ENCODE measurements around the gene CAPN14.

CAPN14 gene

DNA sequence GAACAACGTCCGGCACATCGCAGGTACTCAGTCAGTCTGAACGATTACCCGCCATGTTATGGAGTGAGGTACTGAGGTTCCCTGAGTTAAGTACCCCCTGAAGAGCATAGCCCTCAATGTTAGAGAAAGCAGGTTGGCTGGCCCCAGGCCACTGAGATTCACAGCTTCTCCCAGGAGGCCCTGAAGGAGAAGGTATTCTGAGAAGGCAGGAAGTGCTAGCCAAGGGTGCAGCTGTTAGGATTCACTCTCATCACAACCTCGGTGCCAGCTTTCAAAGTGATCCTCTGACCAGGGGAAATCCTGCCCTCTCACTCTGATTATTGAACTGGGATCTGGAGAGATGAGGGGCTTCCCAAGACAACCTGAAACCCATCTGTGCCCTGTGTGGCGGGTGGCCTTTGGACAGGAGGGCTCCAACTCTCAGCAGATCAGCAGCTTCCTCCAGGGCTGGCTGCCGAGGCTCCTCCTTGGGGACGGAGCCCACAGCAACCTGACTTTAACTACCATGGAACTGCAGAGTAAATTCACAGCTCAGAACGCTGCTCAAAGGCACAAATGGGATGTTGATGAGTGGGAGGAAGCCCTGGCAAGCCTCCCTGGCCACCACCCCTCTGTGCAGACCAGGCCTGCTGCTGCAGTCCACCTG lies 24.4 kb upstream of the CAPN14 start:
- Histone ChIP-seq H3K36me3 (ENCODE audit: insufficient read depth, low read length) (no peaks in the 10 kb centered on the region), H3K27me3 (ENCODE audit: insufficient read depth, low read length) (no peaks in the 10 kb centered on the region), H2AFZ (ENCODE audit: low read length, unreplicated experiment) (no peak overlapping the region), H3K4me3 (ENCODE audit: low read depth, low read length) (no peak overlapping the region), H3K79me2 (ENCODE audit: control insufficient read depth, insufficient read depth, low read length, unreplicated experiment) (no peaks in the 10 kb centered on the region), H3K27ac (ENCODE audit: low read depth, low read length) (no peak overlapping the region), H3K4me1 (ENCODE audit: control insufficient read depth, insufficient read depth, low read length, unreplicated experiment) (no peaks in the 10 kb centered on the region)

DNA sequence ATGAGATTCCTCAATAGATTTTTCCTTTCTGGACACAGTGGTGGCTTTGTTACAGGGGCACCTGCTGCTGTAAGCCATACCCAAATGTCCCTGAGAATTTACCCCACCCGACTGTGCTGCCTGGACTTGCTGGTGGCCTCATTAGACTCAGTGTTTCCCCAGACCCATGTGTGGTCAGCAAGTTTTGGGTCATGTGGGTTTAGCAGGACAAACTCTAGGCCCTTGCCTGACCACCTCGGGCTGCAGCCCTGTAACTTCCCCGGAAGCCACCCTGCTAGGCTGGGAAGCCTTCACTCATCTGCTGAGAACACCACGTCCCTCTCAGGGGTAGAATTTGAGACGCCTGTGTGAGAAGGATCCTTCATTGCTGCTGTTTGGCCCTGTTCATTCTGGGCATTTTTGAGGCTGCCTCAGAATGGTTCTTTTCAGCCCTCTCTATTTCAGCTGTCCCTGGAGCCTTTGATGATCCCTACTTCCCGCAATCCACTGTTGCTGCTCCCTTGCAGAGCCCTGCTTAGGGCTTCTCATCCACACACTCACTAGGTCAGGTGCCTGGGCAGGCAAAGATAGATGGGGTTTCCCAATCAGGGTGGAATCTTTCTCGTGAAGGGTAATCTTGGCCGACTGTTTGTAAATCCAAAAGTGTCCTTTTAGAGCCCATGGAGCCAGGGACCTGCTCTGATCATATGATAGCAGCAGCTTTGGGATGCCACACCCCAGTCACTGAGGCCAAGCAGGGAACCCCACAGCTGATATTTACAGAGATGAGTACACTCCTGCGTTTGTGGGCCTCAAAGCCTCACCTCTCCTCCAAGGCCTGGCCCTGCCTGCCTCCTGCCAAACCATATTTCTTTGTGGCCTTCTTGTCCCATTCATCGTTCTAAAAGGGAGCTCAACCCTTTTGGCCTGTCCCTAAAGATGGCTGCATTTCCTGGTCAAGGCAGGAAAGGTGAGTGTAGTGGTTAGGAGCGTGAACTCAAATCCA lies 23.4 kb upstream of the CAPN14 start:
- no peaks in the 10 kb centered on the region for H3K36me3 ChIP-seq (ENCODE audit: insufficient read depth, low read length)
- H2AFZ ChIP-seq (ENCODE audit: low read length, unreplicated experiment) = no peak overlapping the region
- no peaks in the 10 kb centered on the region for H3K27me3 ChIP-seq (ENCODE audit: insufficient read depth, low read length)
- H3K79me2 ChIP-seq (ENCODE audit: control insufficient read depth, insufficient read depth, low read length, unreplicated experiment) = no peaks in the 10 kb centered on the region
- H3K4me3 ChIP-seq (ENCODE audit: low read depth, low read length) = no peak overlapping the region
- no peak overlapping the region for H3K27ac ChIP-seq (ENCODE audit: low read depth, low read length)
- peaks cover 4% of the 10 kb centered on the region for H3K4me1 ChIP-seq (ENCODE audit: control insufficient read depth, insufficient read depth, low read length, unreplicated experiment)

DNA sequence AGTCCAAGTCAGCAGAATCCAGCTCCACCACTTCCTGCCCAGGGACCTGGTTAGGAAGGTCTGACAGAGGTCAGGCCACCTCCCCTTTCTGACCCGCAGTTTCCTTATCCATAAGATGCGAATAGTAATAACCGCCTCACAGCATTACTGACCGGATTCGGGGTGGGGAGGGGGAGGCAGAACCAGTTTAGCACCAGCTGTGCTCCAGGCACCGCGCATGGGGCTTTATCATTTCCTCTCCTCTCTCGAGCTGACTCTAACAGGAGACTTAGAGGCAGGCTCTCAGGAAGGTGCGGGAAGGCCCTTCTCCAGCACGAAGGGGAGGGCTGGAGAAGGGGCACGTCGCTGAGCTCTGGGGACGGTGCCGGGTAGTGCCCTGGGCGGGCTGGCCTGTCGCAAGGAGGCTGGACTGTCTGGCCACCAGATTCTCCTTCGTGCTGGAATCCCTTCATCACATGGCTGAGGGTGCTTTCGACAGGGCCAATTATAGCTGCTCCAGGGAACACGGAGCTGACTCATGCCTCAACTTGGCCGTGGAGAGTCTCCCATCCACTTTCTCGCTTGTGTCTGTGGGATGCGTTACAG lies 22.4 kb upstream of the CAPN14 start:
- H3K79me2 ChIP-seq (ENCODE audit: control insufficient read depth, insufficient read depth, low read length, unreplicated experiment) = no peaks in the 10 kb centered on the region
- no peak overlapping the region for H2AFZ ChIP-seq (ENCODE audit: low read length, unreplicated experiment)
- no peaks in the 10 kb centered on the region for H3K36me3 ChIP-seq (ENCODE audit: insufficient read depth, low read length)
- no peak overlapping the region for H3K4me3 ChIP-seq (ENCODE audit: low read depth, low read length)
- H3K4me1 ChIP-seq (ENCODE audit: control insufficient read depth, insufficient read depth, low read length, unreplicated experiment) = peaks cover 5% of the 10 kb centered on the region
- H3K27ac ChIP-seq (ENCODE audit: low read depth, low read length) = no peak overlapping the region
- H3K27me3 ChIP-seq (ENCODE audit: insufficient read depth, low read length) = no peaks in the 10 kb centered on the region

DNA sequence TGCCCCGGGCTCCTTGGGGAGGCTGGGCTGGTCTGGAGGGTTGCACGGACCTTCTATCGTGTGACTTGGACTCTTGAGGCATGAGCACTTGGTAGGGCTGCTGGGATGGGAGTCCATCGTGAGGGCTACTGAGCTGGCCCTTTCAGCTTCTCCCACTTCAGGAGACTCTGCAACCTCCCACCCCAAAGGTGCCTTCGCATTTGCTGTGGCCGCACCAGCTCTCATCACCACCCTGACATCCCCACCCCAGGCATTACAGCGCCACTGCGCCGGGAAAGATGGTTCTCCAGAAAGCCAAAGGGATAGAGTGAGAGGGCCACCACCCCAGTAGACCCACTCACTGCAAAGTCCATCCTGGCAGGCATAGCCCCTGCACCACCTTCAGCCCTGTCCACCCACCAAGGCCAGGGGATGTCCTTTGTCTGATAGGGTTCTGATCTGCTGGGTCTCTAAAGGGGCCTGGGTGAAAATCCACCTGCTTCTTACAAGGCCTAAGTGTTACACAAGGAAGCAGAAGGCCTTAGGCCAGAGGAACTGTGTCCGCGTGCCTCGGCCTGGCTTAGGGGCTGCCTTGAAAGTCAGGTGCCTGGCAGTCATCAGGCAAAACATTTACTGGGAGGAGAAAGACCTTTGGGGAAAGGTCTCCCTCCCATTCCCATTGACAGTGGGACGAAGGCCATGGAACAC lies 21.7 kb upstream of the CAPN14 start:
- H3K36me3 ChIP-seq (ENCODE audit: insufficient read depth, low read length) = no peaks in the 10 kb centered on the region
- peaks cover 5% of the 10 kb centered on the region for H3K4me1 ChIP-seq (ENCODE audit: control insufficient read depth, insufficient read depth, low read length, unreplicated experiment)
- H2AFZ ChIP-seq (ENCODE audit: low read length, unreplicated experiment) = no peak overlapping the region
- H3K27me3 ChIP-seq (ENCODE audit: insufficient read depth, low read length) = no peaks in the 10 kb centered on the region
- H3K27ac ChIP-seq (ENCODE audit: low read depth, low read length) = no peak overlapping the region
- no peaks in the 10 kb centered on the region for H3K79me2 ChIP-seq (ENCODE audit: control insufficient read depth, insufficient read depth, low read length, unreplicated experiment)
- no peak overlapping the region for H3K4me3 ChIP-seq (ENCODE audit: low read depth, low read length)

DNA sequence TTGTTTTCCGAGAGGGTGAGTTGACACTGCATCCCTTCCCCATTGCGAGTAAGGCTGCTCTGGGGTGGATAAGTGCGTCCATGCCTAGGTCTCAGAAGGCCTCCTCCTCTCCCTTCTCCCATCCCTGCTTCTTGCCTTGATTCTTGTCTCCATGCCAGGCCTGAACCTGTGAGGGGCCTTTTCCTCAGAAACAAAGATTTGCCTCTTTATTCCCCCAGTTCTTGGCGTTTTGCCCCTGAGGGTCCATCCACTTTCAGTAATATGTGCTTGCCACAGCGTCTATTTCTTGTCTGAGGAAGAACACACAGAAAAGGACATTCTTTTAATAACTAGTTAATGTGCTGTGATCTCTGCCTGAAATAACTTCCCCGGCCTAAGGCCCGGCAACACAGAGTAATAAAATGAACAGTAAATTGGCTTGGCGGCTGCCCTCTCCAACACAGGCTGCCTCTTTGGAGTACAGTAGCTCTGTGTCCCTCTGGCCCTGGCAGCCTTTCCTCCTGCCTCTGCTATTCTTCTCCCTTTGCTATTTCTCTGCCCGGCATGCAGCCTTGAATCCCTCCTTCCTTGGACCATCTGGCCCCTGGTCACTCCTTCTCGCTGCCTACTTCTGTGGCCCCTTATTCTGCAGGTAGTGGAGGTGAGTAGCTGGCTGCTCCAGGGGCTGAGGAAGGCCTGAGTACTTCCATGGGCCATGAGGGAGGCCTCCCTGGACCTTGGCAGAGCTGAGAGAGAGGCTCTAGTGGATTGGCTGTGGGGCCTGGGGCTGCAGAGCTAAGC lies 21.0 kb upstream of the CAPN14 start:
- Histone ChIP-seq H3K4me1 (ENCODE audit: control insufficient read depth, insufficient read depth, low read length, unreplicated experiment) (peaks cover 5% of the 10 kb centered on the region), H3K36me3 (ENCODE audit: insufficient read depth, low read length) (no peaks in the 10 kb centered on the region), H3K4me3 (ENCODE audit: low read depth, low read length) (no peak overlapping the region), H3K27me3 (ENCODE audit: insufficient read depth, low read length) (no peaks in the 10 kb centered on the region), H2AFZ (ENCODE audit: low read length, unreplicated experiment) (no peak overlapping the region), H3K79me2 (ENCODE audit: control insufficient read depth, insufficient read depth, low read length, unreplicated experiment) (no peaks in the 10 kb centered on the region), H3K27ac (ENCODE audit: low read depth, low read length) (no peak overlapping the region)

DNA sequence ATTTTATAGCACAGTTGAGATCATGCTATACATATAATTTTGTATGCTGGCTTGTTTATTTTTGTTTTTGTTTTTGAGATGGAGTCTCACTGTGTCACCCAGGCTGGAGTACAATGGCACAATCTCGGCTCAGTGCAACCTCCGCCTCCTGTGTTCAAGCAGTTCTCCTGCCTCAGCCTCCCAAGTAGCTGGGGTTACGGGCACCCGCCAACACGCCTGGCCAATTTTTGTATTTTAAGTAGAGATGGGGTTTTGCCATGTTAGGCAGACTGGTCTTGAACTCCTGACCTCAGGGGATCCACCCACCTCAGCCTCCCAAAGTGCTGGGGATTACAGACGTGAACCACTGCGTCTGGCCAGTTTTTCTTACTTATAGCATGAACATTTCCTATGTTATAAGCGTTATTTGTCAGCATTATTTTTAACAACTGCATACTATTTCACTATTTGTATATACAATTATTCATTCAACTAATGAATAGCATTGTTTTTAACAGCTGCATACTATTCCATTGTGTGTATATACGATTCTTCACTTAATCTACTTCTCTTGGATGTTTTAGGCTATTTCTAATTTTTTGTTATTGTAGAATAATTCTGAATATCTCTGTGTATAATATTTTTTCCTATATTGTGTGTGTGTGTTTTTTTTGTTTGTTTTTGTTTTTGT lies 20.2 kb upstream of the CAPN14 start:
- peaks cover 5% of the 10 kb centered on the region for H3K4me1 ChIP-seq (ENCODE audit: control insufficient read depth, insufficient read depth, low read length, unreplicated experiment)
- H3K27me3 ChIP-seq (ENCODE audit: insufficient read depth, low read length) = no peaks in the 10 kb centered on the region
- no peaks in the 10 kb centered on the region for H3K36me3 ChIP-seq (ENCODE audit: insufficient read depth, low read length)
- H3K27ac ChIP-seq (ENCODE audit: low read depth, low read length) = no peak overlapping the region
- no peak overlapping the region for H2AFZ ChIP-seq (ENCODE audit: low read length, unreplicated experiment)
- no peaks in the 10 kb centered on the region for H3K79me2 ChIP-seq (ENCODE audit: control insufficient read depth, insufficient read depth, low read length, unreplicated experiment)
- no peak overlapping the region for H3K4me3 ChIP-seq (ENCODE audit: low read depth, low read length)

DNA sequence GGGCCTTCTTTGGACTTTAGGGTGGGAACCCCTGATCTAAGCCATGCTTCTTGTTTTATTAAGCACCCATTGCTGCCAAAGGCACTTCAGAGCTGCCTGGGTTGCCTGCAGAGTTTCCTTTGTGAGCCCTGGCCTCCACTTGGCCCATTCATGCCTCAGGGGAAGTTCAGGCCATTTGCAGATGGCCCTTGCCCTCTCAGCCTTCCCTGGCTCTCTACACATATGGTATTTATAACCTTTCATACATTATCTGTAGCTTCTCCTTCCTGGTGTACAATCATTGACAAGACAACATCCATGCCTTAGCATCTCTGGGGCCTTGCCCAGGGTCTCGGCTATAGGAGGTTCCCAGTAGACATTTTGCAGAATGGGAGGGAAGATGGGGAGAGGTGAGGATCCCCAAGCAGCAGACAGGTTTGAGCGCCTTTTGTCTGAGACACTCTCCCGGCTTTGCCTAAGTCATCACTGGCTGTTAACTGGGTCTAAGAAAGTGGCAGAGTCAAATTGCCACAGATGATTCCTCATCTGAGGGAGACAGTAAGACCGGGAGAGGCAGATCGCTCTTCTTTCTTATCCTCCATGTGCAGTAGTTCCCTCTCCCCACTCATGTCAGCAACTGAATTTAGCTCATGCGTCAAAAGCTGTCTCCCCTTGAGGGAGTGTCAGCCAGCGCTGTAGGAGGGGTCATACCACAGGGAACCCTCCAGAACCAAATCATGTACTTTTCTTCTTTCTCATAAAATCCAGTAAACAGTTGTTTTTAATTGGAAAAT lies 19.3 kb upstream of the CAPN14 start:
- Histone ChIP-seq H3K27me3 (ENCODE audit: insufficient read depth, low read length) (peaks cover 5% of the 10 kb centered on the region; the same call in 1 of the 2 replicates), H3K4me3 (ENCODE audit: low read depth, low read length) (no peak overlapping the region), H3K36me3 (ENCODE audit: insufficient read depth, low read length) (no peaks in the 10 kb centered on the region), H2AFZ (ENCODE audit: low read length, unreplicated experiment) (no peak overlapping the region), H3K27ac (ENCODE audit: low read depth, low read length) (no peak overlapping the region), H3K4me1 (ENCODE audit: control insufficient read depth, insufficient read depth, low read length, unreplicated experiment) (peaks cover 5% of the 10 kb centered on the region), H3K79me2 (ENCODE audit: control insufficient read depth, insufficient read depth, low read length, unreplicated experiment) (no peaks in the 10 kb centered on the region)

DNA sequence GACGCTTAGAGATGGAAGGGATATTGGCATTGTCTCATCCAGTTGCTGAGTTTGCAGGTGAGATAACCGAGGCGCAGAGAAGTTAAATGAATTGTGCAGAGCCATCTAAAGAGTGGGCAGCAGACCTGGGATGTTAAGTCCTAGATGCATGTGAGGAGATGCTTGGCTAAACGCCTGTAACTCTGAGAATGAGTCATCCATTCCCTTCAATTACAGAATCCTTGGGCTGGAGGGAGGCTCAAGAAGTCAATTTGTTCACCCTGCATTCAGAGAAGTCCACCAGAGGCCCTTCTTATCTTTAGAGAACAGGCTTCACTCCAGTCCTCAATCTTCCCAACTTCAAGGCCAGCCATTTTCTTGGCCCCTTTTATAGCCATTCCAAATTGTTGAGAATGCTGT lies 18.2 kb upstream of the CAPN14 start:
- Histone ChIP-seq H3K36me3 (ENCODE audit: insufficient read depth, low read length) (no peaks in the 10 kb centered on the region), H2AFZ (ENCODE audit: low read length, unreplicated experiment) (no peak overlapping the region), H3K4me3 (ENCODE audit: low read depth, low read length) (no peak overlapping the region; the same call in 1 of the 2 replicates), H3K79me2 (ENCODE audit: control insufficient read depth, insufficient read depth, low read length, unreplicated experiment) (no peaks in the 10 kb centered on the region), H3K27ac (ENCODE audit: low read depth, low read length) (no peak overlapping the region), H3K4me1 (ENCODE audit: control insufficient read depth, insufficient read depth, low read length, unreplicated experiment) (peaks cover 5% of the 10 kb centered on the region), H3K27me3 (ENCODE audit: insufficient read depth, low read length) (peaks cover 16% of the 10 kb centered on the region)
